GM10248 (cell line): ENCODE measurements around the gene ZNF641.

ENCODE experiments used
- CTCF ChIA-PET: fragments of 300-600 bp; sonication (Branson Sonifier 250); formaldehyde crosslinking; extraction: SDS; loops from one replicate; lab custom pipeline; 2021; ENCODE audit warnings: antibody characterized with exemption; lab: Yijun Ruan, JAX
- POLR2A ChIA-PET: fragments of 350-650 bp; sonication (Branson Sonifier 250); formaldehyde crosslinking; extraction: SDS; loops from one replicate; lab custom pipeline; 2020; ENCODE audit warnings: antibody characterized with exemption; lab: Yijun Ruan, JAX
- DNase-seq: peaks from one replicate; pipeline ENCODE4 v3.0.0; 2012; ENCODE audit errors: extremely low spot score
- TF ChIP-seq, protein P1 (sequence below): IDR thresholded peaks from 2 replicates; pipeline ENCODE4 v1.5.1; 2012; ENCODE audit warnings: mild to moderate bottlenecking, low read depth; ENCODE audit errors: extremely low read depth, missing control alignments, control extremely low read depth

ZNF641 gene

GRCh38 chr12:48296586-48297282 lies 54.0 kb downstream of the ZNF641 start:
- ChIA-PET POLR2A (no interaction called here), CTCF (interaction anchor here (1.0 to 1.9 kb wide), 4 partner anchors 11 to 323 kb away, joined by 3 to 4 read pairs (median 4); no protein-coding TSS in a partner anchor)
- DNase-seq: peak; percentile 31
- TF ChIP-seq, protein P1, sequence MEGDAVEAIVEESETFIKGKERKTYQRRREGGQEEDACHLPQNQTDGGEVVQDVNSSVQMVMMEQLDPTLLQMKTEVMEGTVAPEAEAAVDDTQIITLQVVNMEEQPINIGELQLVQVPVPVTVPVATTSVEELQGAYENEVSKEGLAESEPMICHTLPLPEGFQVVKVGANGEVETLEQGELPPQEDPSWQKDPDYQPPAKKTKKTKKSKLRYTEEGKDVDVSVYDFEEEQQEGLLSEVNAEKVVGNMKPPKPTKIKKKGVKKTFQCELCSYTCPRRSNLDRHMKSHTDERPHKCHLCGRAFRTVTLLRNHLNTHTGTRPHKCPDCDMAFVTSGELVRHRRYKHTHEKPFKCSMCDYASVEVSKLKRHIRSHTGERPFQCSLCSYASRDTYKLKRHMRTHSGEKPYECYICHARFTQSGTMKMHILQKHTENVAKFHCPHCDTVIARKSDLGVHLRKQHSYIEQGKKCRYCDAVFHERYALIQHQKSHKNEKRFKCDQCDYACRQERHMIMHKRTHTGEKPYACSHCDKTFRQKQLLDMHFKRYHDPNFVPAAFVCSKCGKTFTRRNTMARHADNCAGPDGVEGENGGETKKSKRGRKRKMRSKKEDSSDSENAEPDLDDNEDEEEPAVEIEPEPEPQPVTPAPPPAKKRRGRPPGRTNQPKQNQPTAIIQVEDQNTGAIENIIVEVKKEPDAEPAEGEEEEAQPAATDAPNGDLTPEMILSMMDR: no peak

- TF ChIP-seq, protein P1: no peak
- CTCF ChIA-PET: interaction anchor here (1.8 kb wide), 1 partner anchor 326 kb away, joined by 6 read pairs; no protein-coding TSS in a partner anchor
- POLR2A ChIA-PET: interaction anchor here (0.5 kb wide), 1 partner anchor 20 kb away, joined by 3 read pairs; no protein-coding TSS in a partner anchor
- no peak for DNase-seq
Measured at GRCh38 chr12:48292040-48292439, 58.7 kb downstream of the ZNF641 start.

DNA sequence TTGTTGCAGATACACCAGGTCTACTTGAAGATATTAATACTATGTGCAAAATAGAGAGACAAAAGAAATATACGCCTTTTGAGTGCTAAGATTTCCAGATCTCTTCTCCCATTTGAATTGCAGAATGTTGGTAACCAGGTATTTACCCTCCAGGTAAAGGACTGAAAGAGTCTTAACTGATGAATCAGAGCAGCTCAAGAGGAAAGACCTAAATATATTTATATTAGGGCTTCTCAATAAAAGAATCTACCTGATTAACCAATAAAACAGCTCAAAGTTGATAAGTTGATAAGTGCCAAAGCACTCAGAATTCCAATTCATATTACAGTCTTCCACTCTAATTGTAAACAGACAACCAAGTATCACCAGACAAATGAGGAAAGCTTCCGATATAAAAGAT lies 59.2 kb downstream of the ZNF641 start:
- POLR2A ChIA-PET: interaction anchor here (0.5 to 0.6 kb wide), 2 partner anchors 20 to 424 kb away, joined by 3 read pairs; no protein-coding TSS in a partner anchor
- CTCF ChIA-PET: interaction anchor here (1.8 kb wide), 1 partner anchor 327 kb away, joined by 6 read pairs; no protein-coding TSS in a partner anchor
- DNase-seq: no peak
- TF ChIP-seq, protein P1: no peak

DNA sequence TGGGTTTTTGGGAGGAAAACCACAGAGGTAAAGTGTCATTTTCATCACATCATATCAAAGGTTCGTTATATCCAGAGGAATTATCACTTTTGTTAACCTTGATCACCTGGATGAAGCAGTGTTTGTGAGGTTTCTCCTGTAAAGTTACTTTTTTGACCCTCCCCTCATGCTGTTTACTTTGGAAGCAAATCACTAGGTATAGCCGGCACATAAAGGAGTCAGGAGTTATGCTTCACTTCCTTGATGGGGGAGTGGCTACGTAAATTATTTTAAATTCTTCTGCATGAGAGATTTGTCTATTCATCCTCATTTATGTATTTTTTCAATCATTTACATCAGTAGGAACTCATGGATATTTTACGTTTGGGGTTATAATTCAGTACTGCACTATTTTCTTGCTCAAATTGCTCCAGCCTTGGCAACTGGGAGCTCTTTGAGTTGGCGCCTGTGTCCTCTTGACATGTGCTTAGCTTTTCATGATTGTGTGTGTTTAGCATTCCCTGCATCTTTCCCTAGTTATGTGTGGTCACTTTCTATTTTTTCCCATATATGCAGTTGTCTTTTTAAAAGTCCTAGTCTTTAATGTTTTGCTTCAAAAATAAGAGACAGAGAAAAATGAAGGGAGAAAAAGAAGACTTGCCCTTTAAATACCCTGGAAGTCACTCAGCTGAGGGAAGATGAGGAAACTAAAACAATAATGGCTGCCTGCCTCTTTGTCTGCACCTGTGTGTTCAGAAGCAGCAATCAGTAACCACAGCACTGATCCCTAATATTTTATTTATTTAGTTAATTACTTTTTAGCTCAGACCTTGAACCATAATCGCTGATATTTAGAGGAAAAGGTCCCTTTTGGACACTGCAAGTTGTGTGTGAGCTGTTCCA lies 62.1 kb downstream of the ZNF641 start:
- ChIA-PET CTCF (interaction anchor here (0.6 to 1.1 kb wide), 3 partner anchors 9 to 1612 kb away, joined by 3 read pairs; no protein-coding TSS in a partner anchor), POLR2A (no interaction called here)
- TF ChIP-seq, protein P1: no peak
- DNase-seq: no peak
